Astrocyte (in vitro differentiated cells and primary cell): ENCODE data around the gene UNC93B1. TPM values are rescaled to one million over a fixed set of nuclear protein-coding genes. Genes with fewer than 3 reads are reported as not detected.
A peak's percentile ranks its signal among the peaks of the same experiment; 100 is the strongest.

Experiments
- DNase-seq: peaks from one replicate; pipeline ENCODE4 v3.0.0-alpha.2; 2010; ENCODE audit warnings: low read depth
- FAIRE-seq: peaks from 2 replicates; lab custom pipeline; 2011; peaks lifted over from hg19 to GRCh38; lab: Jason Lieb, UNC
- H2AFZ ChIP-seq: 2 replicates; pipeline ENCODE4 v1.6.0; 2012; ENCODE audit warnings: low read depth, low read length, inconsistent platforms
- H3K27ac ChIP-seq: 2 replicates; pipeline ENCODE4 v1.5.1; 2011; ENCODE audit warnings: low read depth, low read length, inconsistent platforms
- H3K27me3 ChIP-seq: 2 replicates; pipeline ENCODE4 v1.6.0; 2011; ENCODE audit warnings: low read length, inconsistent platforms; ENCODE audit not compliant: insufficient read depth
- H3K36me3 ChIP-seq: 2 replicates; pipeline ENCODE4 v1.5.1; 2011; ENCODE audit warnings: low read length, inconsistent platforms; ENCODE audit not compliant: insufficient read depth
- H3K4me1 ChIP-seq: 2 replicates; pipeline ENCODE4 v1.5.1; 2011; ENCODE audit warnings: low read length, inconsistent platforms; ENCODE audit not compliant: insufficient read depth
- H3K4me2 ChIP-seq: 2 replicates; pipeline ENCODE4 v1.6.0; 2012; ENCODE audit warnings: low read length, inconsistent platforms
- H3K4me3 ChIP-seq: 2 replicates; pipeline ENCODE4 v1.5.1; 2011; ENCODE audit warnings: low read depth, mild to moderate bottlenecking, low read length, inconsistent platforms; ENCODE audit not compliant: insufficient read depth
- H3K79me2 ChIP-seq: 2 replicates; pipeline ENCODE4 v1.6.0; 2012; ENCODE audit warnings: mild to moderate bottlenecking, low read length, inconsistent platforms; ENCODE audit not compliant: insufficient read depth
- H3K9ac ChIP-seq: 2 replicates; pipeline ENCODE4 v1.6.0; 2012; ENCODE audit warnings: mild to moderate bottlenecking, low read length, inconsistent platforms
- H3K9me3 ChIP-seq: 2 replicates; pipeline ENCODE4 v1.5.1; 2012; ENCODE audit warnings: low read depth, mild to moderate bottlenecking, low read length, inconsistent platforms; ENCODE audit not compliant: insufficient read depth
- H4K20me1 ChIP-seq: 2 replicates; pipeline ENCODE4 v1.6.0; 2012; ENCODE audit warnings: low read length, inconsistent platforms; ENCODE audit not compliant: insufficient read depth
- H3K27ac Mint-ChIP-seq: one replicate; pipeline ENCODE4 v1.8.0; 2021; ENCODE audit warnings: mild to moderate bottlenecking, mixed read lengths; ENCODE audit not compliant: unreplicated experiment
- H3K27me3 Mint-ChIP-seq: one replicate; pipeline ENCODE4 v1.8.0; 2021; ENCODE audit warnings: low read depth, mixed read lengths; ENCODE audit not compliant: unreplicated experiment
- H3K36me3 Mint-ChIP-seq: one replicate; pipeline ENCODE4 v1.8.0; 2021; ENCODE audit warnings: low read depth, mixed read lengths; ENCODE audit not compliant: unreplicated experiment
- H3K4me1 Mint-ChIP-seq: one replicate; pipeline ENCODE4 v1.8.0; 2021; ENCODE audit warnings: low read depth, mixed read lengths; ENCODE audit not compliant: unreplicated experiment
- H3K4me3 Mint-ChIP-seq: one replicate; pipeline ENCODE4 v1.8.0; 2021; ENCODE audit warnings: mild to moderate bottlenecking, moderate library complexity, mixed read lengths; ENCODE audit not compliant: unreplicated experiment
- H3K9me3 Mint-ChIP-seq: one replicate; pipeline ENCODE4 v1.8.0; 2021; ENCODE audit warnings: mild to moderate bottlenecking, mixed read lengths; ENCODE audit not compliant: unreplicated experiment
- EZH2 ChIP-seq: IDR thresholded peaks from 2 replicates; pipeline ENCODE4 v1.6.1; 2012; ENCODE audit warnings: mild to moderate bottlenecking, low read length, inconsistent platforms; ENCODE audit not compliant: insufficient read depth
- total RNA-seq: library from RNA; stranded (reverse); gene quantifications from 2 replicates; pipeline ENCODE4 v1.2.1, GENCODE V29; 2021
- TF ChIP-seq, protein P1 (sequence below): IDR thresholded peaks from 2 replicates; pipeline ENCODE4 v1.5.1; 2011; ENCODE audit warnings: low read depth, mild to moderate bottlenecking, inconsistent platforms, low read length, moderate library complexity; ENCODE audit not compliant: insufficient read depth

UNC93B1 gene
- total RNA-seq, 1 donor from 2014 or later = 37.3 TPM

DNA sequence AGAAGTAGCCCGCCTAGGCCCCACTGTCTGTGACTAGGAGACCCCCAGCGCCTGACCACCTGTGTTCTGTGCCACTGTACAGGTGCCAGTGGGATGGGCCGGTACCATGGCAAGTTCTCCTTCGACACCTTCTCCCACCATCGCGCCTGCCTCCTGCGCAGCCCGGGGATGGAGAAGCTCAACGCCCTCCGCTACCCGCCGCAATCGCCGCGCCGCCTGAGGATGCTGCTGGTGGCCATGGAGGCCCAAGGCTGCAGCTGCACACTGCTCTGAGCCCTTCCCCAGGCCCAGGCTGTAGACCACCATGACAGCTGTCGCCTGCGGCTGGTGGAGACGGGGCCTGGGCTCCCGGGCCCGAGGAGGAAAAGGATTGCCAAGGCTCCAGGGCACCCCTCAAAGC lies 23.8 kb upstream of the UNC93B1 start:
- Histone ChIP-seq H2AFZ (peak overlapping the region; percentile 30), H3K9ac (peak overlapping the region; percentile 78), H4K20me1 (no peaks in the 10 kb centered on the region), H3K9me3 (no peaks in the 10 kb centered on the region), H3K4me1 (peaks cover 56% of the 10 kb centered on the region), H3K27me3 (no peaks in the 10 kb centered on the region), H3K4me3 (no peak overlapping the region), H3K79me2 (peaks cover 30% of the 10 kb centered on the region), H3K27ac (peak overlapping the region; percentile 93), H3K4me2 (peak overlapping the region; percentile 100), H3K36me3 (no peaks in the 10 kb centered on the region)
- TF ChIP-seq, protein P1, sequence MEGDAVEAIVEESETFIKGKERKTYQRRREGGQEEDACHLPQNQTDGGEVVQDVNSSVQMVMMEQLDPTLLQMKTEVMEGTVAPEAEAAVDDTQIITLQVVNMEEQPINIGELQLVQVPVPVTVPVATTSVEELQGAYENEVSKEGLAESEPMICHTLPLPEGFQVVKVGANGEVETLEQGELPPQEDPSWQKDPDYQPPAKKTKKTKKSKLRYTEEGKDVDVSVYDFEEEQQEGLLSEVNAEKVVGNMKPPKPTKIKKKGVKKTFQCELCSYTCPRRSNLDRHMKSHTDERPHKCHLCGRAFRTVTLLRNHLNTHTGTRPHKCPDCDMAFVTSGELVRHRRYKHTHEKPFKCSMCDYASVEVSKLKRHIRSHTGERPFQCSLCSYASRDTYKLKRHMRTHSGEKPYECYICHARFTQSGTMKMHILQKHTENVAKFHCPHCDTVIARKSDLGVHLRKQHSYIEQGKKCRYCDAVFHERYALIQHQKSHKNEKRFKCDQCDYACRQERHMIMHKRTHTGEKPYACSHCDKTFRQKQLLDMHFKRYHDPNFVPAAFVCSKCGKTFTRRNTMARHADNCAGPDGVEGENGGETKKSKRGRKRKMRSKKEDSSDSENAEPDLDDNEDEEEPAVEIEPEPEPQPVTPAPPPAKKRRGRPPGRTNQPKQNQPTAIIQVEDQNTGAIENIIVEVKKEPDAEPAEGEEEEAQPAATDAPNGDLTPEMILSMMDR = no peak
- TF ChIP-seq EZH2 = no peak
- no peaks in the 10 kb centered on the region for H3K9me3 Mint-ChIP-seq
- no peaks in the 10 kb centered on the region for H3K27me3 Mint-ChIP-seq
- H3K4me3 Mint-ChIP-seq = no peak overlapping the region
- H3K4me1 Mint-ChIP-seq = peaks cover 34% of the 10 kb centered on the region
- no peak for DNase-seq
- peak overlapping the region; percentile 90 for H3K27ac Mint-ChIP-seq
- H3K36me3 Mint-ChIP-seq = peaks cover 14% of the 10 kb centered on the region
- no peak for FAIRE-seq

DNA sequence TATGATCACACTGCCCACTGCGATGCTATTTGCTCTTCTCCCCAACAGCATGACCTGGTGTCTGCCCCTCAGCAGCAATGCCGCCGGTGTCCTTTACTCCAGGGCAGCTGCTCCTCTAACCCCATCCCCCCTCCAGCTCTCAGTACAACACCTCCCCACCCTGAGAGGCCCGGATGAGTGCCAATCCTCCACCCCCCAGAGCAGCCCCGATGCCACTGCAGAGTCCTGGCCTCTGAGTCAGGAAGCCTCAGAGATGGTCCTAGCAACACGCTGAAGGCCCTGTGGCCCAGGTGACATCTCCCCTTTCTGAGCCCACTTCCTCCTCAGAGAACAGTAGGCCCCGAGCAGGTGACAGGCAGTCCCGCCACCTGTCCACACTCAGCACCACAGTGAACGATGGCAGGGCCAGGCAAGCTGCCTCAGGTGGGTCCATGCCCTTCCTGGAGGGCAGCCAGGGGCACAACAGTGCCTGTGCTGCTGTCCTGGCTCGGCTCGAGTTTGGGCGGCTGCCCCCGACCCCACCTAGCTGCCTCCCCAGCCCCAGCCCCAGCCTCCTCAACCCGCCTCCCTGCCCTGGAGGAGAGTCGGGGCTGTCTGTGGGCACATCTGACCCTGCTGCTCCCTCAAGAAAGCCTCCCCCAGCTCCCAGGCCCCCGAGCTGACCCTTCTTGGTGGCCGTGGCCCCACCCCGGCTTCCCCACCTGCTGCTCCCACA lies 22.7 kb upstream of the UNC93B1 start:
- no peak for FAIRE-seq
- H3K9ac ChIP-seq = peak overlapping the region; percentile 78
- H3K4me1 Mint-ChIP-seq = peaks cover 29% of the 10 kb centered on the region

More for the DNA sequence above, 22.7 kb upstream of the UNC93B1 start:
- no peak overlapping the region for H2AFZ ChIP-seq
- no peaks in the 10 kb centered on the region for H4K20me1 ChIP-seq
- H3K9me3 Mint-ChIP-seq = no peaks in the 10 kb centered on the region
- no peak overlapping the region for H3K27ac Mint-ChIP-seq
- no peak overlapping the region for H3K4me3 ChIP-seq
- H3K9me3 ChIP-seq = no peaks in the 10 kb centered on the region
- H3K4me3 Mint-ChIP-seq = peak overlapping the region; percentile 9
- no peaks in the 10 kb centered on the region for H3K27me3 Mint-ChIP-seq
- no peak for DNase-seq
- peak overlapping the region; percentile 93 for H3K27ac ChIP-seq
- H3K36me3 Mint-ChIP-seq = peaks cover 14% of the 10 kb centered on the region
- no peaks in the 10 kb centered on the region for H3K36me3 ChIP-seq
- peaks cover 49% of the 10 kb centered on the region for H3K4me1 ChIP-seq
- peaks cover 19% of the 10 kb centered on the region for H3K79me2 ChIP-seq
- no peak for TF ChIP-seq EZH2
- TF ChIP-seq, protein P1 = no peak
- H3K4me2 ChIP-seq = peak overlapping the region; percentile 10
- no peaks in the 10 kb centered on the region for H3K27me3 ChIP-seq
